IMR-90 (cell line): ENCODE measurements around the gene CHMP4A. TPM values are rescaled to one million over a fixed set of nuclear protein-coding genes. Genes with fewer than 3 reads are reported as not detected.

ENCODE experiments used
- ATAC-seq: fragments of 200-7000 bp; cut with Tn5 transposase; 2 replicates; pipeline ENCODE4 v1.9.1; 2020; ENCODE audit warnings: low read depth, mild to moderate bottlenecking, moderate library complexity
- BruUV-seq: library from RNA; stranded (reverse); fragments of 400-500 nt; replicated peaks from 2 replicates; lab custom pipeline; 2021; lab: Mats Ljungman, UMichigan
- CTCF ChIA-PET: fragments of 300-600 bp; formaldehyde crosslinking; extraction: SDS; loops from one replicate; lab custom pipeline; 2021; ENCODE audit warnings: antibody characterized with exemption; lab: Yijun Ruan, JAX
- POLR2A ChIA-PET: fragments of 300-600 bp; sonication (Branson Sonifier 250); formaldehyde crosslinking; loops from one replicate; lab custom pipeline; 2022; ENCODE audit warnings: antibody characterized with exemption; ENCODE audit not compliant: unreplicated experiment; lab: Charles Lee
- DNase-seq: peaks from one replicate; pipeline ENCODE4 v3.0.0; 2013
- H2AFZ ChIP-seq: replicated peaks from 2 replicates; pipeline ENCODE3; 2013; ENCODE audit warnings: low read length, mild to moderate bottlenecking; ENCODE audit not compliant: poor library complexity
- H2AK5ac ChIP-seq: 2 replicates; pipeline ENCODE4 v1.6.1; 2013; ENCODE audit warnings: low read depth, low read length, inconsistent platforms
- H2AK9ac ChIP-seq: replicated peaks from 2 replicates; pipeline ENCODE3; 2013; ENCODE audit warnings: mild to moderate bottlenecking, low read depth, low read length, moderate library complexity; ENCODE audit not compliant: poor library complexity
- H2BK120ac ChIP-seq: 2 replicates; pipeline ENCODE4 v1.6.1; 2013; ENCODE audit warnings: low read depth, low read length, inconsistent platforms
- H2BK15ac ChIP-seq: 3 replicates; pipeline ENCODE4 v1.6.1; 2013; ENCODE audit warnings: low read depth, low read length, inconsistent platforms
- H2BK20ac ChIP-seq: 2 replicates; pipeline ENCODE4 v1.6.1; 2013; ENCODE audit warnings: low read depth, mild to moderate bottlenecking, inconsistent platforms, low read length, moderate library complexity
- H2BK5ac ChIP-seq: 2 replicates; pipeline ENCODE4 v1.6.1; 2013; ENCODE audit warnings: mild to moderate bottlenecking, low read depth, low read length, inconsistent platforms; ENCODE audit not compliant: poor library complexity, severe bottlenecking
- H3K14ac ChIP-seq: replicated peaks from 2 replicates; pipeline ENCODE4 v1.6.1; 2013; ENCODE audit warnings: low read depth, low read length, inconsistent platforms
- H3K18ac ChIP-seq: 2 replicates; pipeline ENCODE4 v1.6.1; 2013; ENCODE audit warnings: low read depth, low read length, control low read depth
- H3K23ac ChIP-seq: 2 replicates; pipeline ENCODE4 v1.6.1; 2013; ENCODE audit warnings: low read depth, low read length, inconsistent platforms
- H3K27ac ChIP-seq: 2 replicates; pipeline ENCODE4 v1.5.1; 2013; ENCODE audit warnings: mild to moderate bottlenecking, control low read depth, low read length; ENCODE audit not compliant: insufficient read depth
- H3K27me3 ChIP-seq: 2 replicates; pipeline ENCODE4 v1.6.1; 2013; ENCODE audit warnings: low read length; ENCODE audit not compliant: control insufficient read depth, insufficient read depth
- H3K36me3 ChIP-seq: 2 replicates; pipeline ENCODE4 v1.6.1; 2013; ENCODE audit warnings: low read length, mixed read lengths; ENCODE audit not compliant: control insufficient read depth, insufficient read depth
- H3K4ac ChIP-seq: 2 replicates; pipeline ENCODE4 v1.6.1; 2013; ENCODE audit warnings: low read depth, low read length, inconsistent platforms
- H3K4me1 ChIP-seq: 2 replicates; pipeline ENCODE4 v1.6.1; 2013; ENCODE audit warnings: low read length, mixed read lengths; ENCODE audit not compliant: control insufficient read depth, insufficient read depth
- H3K4me2 ChIP-seq: 2 replicates; pipeline ENCODE4 v1.6.1; 2013; ENCODE audit warnings: low read depth, mild to moderate bottlenecking, control low read depth, low read length, moderate library complexity
- H3K4me3 ChIP-seq: 2 replicates; pipeline ENCODE4 v1.5.1; 2013; ENCODE audit warnings: low read depth, mild to moderate bottlenecking, control low read depth, low read length, moderate library complexity; ENCODE audit not compliant: insufficient read depth
- H3K56ac ChIP-seq: 2 replicates; pipeline ENCODE4 v1.6.1; 2013; ENCODE audit warnings: low read length, inconsistent platforms; ENCODE audit not compliant: insufficient read depth; ENCODE audit errors: extremely low read depth
- H3K79me1 ChIP-seq, 2 experiments: 2 replicates each; pipeline ENCODE4 v1.6.1; 2013; ENCODE audit warnings: low read length in 2 of 2, inconsistent platforms in 1 of 2, low read depth in 1 of 2
- H3K9ac ChIP-seq: 2 replicates; pipeline ENCODE4 v1.6.1; 2013; ENCODE audit warnings: low read depth, low read length, control low read depth
- H3K9me1 ChIP-seq: 2 replicates; pipeline ENCODE4 v1.6.1; 2013; ENCODE audit warnings: low read length, inconsistent platforms; ENCODE audit not compliant: insufficient read depth
- H3K9me3 ChIP-seq: 2 replicates; pipeline ENCODE4 v1.6.1; 2013; ENCODE audit warnings: low read length; ENCODE audit not compliant: control insufficient read depth, insufficient read depth
- H4K20me1 ChIP-seq: 2 replicates; pipeline ENCODE4 v1.6.1; 2013; ENCODE audit warnings: low read length, inconsistent platforms; ENCODE audit not compliant: insufficient read depth
- H4K5ac ChIP-seq: 2 replicates; pipeline ENCODE4 v1.6.1; 2013; ENCODE audit warnings: mild to moderate bottlenecking, low read depth, low read length, control low read depth
- H4K8ac ChIP-seq, 2 experiments: 2 replicates each; pipeline ENCODE4 v1.6.1; 2013; ENCODE audit warnings: low read depth in 2 of 2, low read length in 2 of 2, control low read depth in 1 of 2, inconsistent platforms in 1 of 2
- H4K91ac ChIP-seq: 2 replicates; pipeline ENCODE4 v1.6.1; 2013; ENCODE audit warnings: low read depth, low read length, inconsistent platforms; ENCODE audit not compliant: insufficient read depth
- BHLHE40 ChIP-seq: fragments of 150-350 bp; IDR thresholded peaks from 2 replicates; pipeline ENCODE4 v1.6.1; 2016; ENCODE audit warnings: mild to moderate bottlenecking, low read depth, low read length
- CEBPB ChIP-seq: IDR thresholded peaks from 2 replicates; pipeline ENCODE4 v1.6.1; 2012; ENCODE audit warnings: low read depth, low read length, improper control_type of control experiment
- CHD1 ChIP-seq: IDR thresholded peaks from 2 replicates; pipeline ENCODE4 v1.6.1; 2012; ENCODE audit warnings: low read depth, low read length, improper control_type of control experiment
- MAFK ChIP-seq: IDR thresholded peaks from 2 replicates; pipeline ENCODE4 v1.6.1; 2012; ENCODE audit warnings: low read depth, low read length, improper control_type of control experiment
- MAZ ChIP-seq: IDR thresholded peaks from 2 replicates; pipeline ENCODE4 v1.6.1; 2012; ENCODE audit warnings: low read depth, mild to moderate bottlenecking, low read length, improper control_type of control experiment, moderate library complexity, borderline replicate concordance
- MXI1 ChIP-seq: IDR thresholded peaks from 2 replicates; pipeline ENCODE4 v1.6.1; 2012; ENCODE audit warnings: low read depth, mild to moderate bottlenecking, low read length, moderate library complexity, borderline replicate concordance
- NFE2L2 ChIP-seq: fragments of 150-350 bp; IDR thresholded peaks from 2 replicates; pipeline ENCODE4 v1.6.1; 2016; ENCODE audit warnings: low read depth, mild to moderate bottlenecking, low read length
- POLR2A ChIP-seq: IDR thresholded peaks from 2 replicates; pipeline ENCODE4 v1.6.1; 2012; ENCODE audit warnings: mild to moderate bottlenecking, low read depth, low read length
- RAD21 ChIP-seq: IDR thresholded peaks from 2 replicates; pipeline ENCODE4 v1.6.1; 2012; ENCODE audit warnings: low read length, improper control_type of control experiment
- RCOR1 ChIP-seq: IDR thresholded peaks from 2 replicates; pipeline ENCODE4 v1.6.1; 2012; ENCODE audit warnings: mild to moderate bottlenecking, low read length, improper control_type of control experiment; ENCODE audit not compliant: insufficient replicate concordance
- RFX5 ChIP-seq: IDR thresholded peaks from 2 replicates; pipeline ENCODE4 v1.8.0; 2012; ENCODE audit warnings: low read depth, mild to moderate bottlenecking, low read length, moderate library complexity
- SMC3 ChIP-seq: fragments of 150-350 bp; IDR thresholded peaks from 2 replicates; pipeline ENCODE4 v1.6.1; 2016; ENCODE audit warnings: low read depth, mild to moderate bottlenecking, antibody characterized with exemption, low read length, moderate library complexity
- WGBS, 2 experiments: methylation state at CpG; one replicate each; pipeline versions ENCODE4 v1.1.5 to v1.1.7; 2013; ENCODE audit warnings: missing lambda C conversion rate in 2 of 2; ENCODE audit not compliant: insufficient read length in 1 of 2; ENCODE audit errors: extremely low coverage in 2 of 2; 5-methylcytosine and 5-hydroxymethylcytosine counted together
- dilution Hi-C: fragments of 300-500 bp; cut with HindIII; formaldehyde crosslinking; loops from one replicate; pipeline ENCODE4 v1.14.3; 2018; ENCODE audit warnings: low sequenced_read_pairs; ENCODE audit not compliant: unreplicated experiment
- in situ Hi-C: fragments of 300-500 bp; cut with MboI; formaldehyde crosslinking; loops from 3 replicates; pipeline ENCODE4 v1.14.3; 2019; ENCODE audit warnings: low sequenced_read_pairs, inconsistent platforms, mixed read lengths
- intact Hi-C: fragments of 100-400 bp; cut with micrococcal nuclease; formaldehyde crosslinking; loops from 2 replicates; pipeline ENCODE4 v1.10.0; 2022
- polyA plus RNA-seq, 3 experiments: library from polyadenylated mRNA; depleted of rRNA; stranded (reverse); fragments of >200 nt; gene quantifications; 2 replicates each; pipeline ENCODE4 v1.2.3, GENCODE V29; 2012; ENCODE audit warnings: low replicate concordance in 1 of 3
- total RNA-seq: library from RNA; depleted of rRNA; stranded (reverse); fragments of >200 nt; gene quantifications from 2 replicates; pipeline ENCODE4 v1.2.3, GENCODE V29; 2012
- TF ChIP-seq, protein P1 (sequence below): conservative IDR thresholded peaks from 2 replicates; pipeline ENCODE4 v1.5.1; 2012; ENCODE audit warnings: mild to moderate bottlenecking, low read depth, low read length, improper control_type of control experiment
- TF ChIP-seq, protein P2 (sequence below): fragments of 150-350 bp; IDR thresholded peaks from 2 replicates; pipeline ENCODE4 v1.6.1; 2016; ENCODE audit warnings: low read depth, mild to moderate bottlenecking, low read length, moderate library complexity, borderline replicate concordance

Gene CHMP4A
- total and polyA plus RNA-seq, 2 of the 4 experiments (the other 2 are of a cell fraction), result 22.0 to 63.8 TPM

DNA sequence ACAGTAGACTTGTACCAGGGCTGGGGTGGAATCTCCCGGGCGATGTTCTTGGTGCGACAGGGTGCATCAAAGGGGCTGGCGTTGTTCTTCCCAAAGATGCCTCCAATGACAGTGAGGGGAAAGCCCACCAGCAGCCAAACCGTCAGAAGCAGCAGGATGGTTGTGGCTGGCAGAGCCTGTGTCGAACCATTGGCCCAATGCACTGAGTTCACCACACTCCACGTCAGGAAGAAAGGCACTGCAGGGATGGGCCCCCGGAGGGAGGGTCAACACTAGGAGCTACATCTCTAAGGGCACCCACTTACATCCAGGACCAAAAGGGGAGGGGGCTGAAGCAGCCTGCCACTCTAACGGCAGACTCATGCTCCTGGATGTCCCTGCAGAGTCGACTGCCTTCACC is 22.9 kb downstream of the CHMP4A start:
- H4K5ac ChIP-seq, result no peak overlapping the region
- DNase-seq, result no peak
- no peak overlapping the region for H4K91ac ChIP-seq
- no peak for ATAC-seq
- POLR2A ChIA-PET, result no interaction called here
- no peak overlapping the region for H3K18ac ChIP-seq
- in situ Hi-C loops, result no loop called here
- no peak overlapping the region for H3K9ac ChIP-seq
- H3K4me2 ChIP-seq, result no peak overlapping the region
- TF ChIP-seq BHLHE40, result no peak
- no peak for TF ChIP-seq RAD21
- no peak for TF ChIP-seq MAFK
- TF ChIP-seq POLR2A, result no peak
- TF ChIP-seq NFE2L2, result no peak
- no peak for TF ChIP-seq CEBPB
- TF ChIP-seq SMC3, result no peak
- TF ChIP-seq CHD1, result no peak
- TF ChIP-seq MAZ, result no peak
- no peak for TF ChIP-seq RCOR1
- TF ChIP-seq, protein P1, sequence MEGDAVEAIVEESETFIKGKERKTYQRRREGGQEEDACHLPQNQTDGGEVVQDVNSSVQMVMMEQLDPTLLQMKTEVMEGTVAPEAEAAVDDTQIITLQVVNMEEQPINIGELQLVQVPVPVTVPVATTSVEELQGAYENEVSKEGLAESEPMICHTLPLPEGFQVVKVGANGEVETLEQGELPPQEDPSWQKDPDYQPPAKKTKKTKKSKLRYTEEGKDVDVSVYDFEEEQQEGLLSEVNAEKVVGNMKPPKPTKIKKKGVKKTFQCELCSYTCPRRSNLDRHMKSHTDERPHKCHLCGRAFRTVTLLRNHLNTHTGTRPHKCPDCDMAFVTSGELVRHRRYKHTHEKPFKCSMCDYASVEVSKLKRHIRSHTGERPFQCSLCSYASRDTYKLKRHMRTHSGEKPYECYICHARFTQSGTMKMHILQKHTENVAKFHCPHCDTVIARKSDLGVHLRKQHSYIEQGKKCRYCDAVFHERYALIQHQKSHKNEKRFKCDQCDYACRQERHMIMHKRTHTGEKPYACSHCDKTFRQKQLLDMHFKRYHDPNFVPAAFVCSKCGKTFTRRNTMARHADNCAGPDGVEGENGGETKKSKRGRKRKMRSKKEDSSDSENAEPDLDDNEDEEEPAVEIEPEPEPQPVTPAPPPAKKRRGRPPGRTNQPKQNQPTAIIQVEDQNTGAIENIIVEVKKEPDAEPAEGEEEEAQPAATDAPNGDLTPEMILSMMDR, result no peak
- no peak for TF ChIP-seq RFX5
- no peak for TF ChIP-seq MXI1
- TF ChIP-seq, protein P2, sequence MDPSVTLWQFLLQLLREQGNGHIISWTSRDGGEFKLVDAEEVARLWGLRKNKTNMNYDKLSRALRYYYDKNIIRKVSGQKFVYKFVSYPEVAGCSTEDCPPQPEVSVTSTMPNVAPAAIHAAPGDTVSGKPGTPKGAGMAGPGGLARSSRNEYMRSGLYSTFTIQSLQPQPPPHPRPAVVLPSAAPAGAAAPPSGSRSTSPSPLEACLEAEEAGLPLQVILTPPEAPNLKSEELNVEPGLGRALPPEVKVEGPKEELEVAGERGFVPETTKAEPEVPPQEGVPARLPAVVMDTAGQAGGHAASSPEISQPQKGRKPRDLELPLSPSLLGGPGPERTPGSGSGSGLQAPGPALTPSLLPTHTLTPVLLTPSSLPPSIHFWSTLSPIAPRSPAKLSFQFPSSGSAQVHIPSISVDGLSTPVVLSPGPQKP, result no peak
- no peak overlapping the region for H3K4me3 ChIP-seq
- peaks cover 34 to 75% of the 10 kb centered on the region in 2 experiments for H3K79me1 ChIP-seq
- H2AK5ac ChIP-seq, result no peak overlapping the region
- H4K8ac ChIP-seq, result no peak overlapping the region
- H2AK9ac ChIP-seq, result peak overlapping the region; percentile 35
- H2BK120ac ChIP-seq, result no peak overlapping the region
- H3K27ac ChIP-seq, result no peak overlapping the region
- no peak overlapping the region for H2AFZ ChIP-seq
- H2BK5ac ChIP-seq, result no peak overlapping the region
- no peak overlapping the region for H2BK15ac ChIP-seq
- H3K4ac ChIP-seq, result no peak overlapping the region
- intact Hi-C loops, result no loop called here
- no peak overlapping the region for H3K56ac ChIP-seq
- no peaks in the 10 kb centered on the region for H4K20me1 ChIP-seq
- CTCF ChIA-PET, result no interaction called here
- H3K23ac ChIP-seq, result no peak overlapping the region
- BruUV-seq, result no TSS peak
- H3K9me1 ChIP-seq, result peaks cover 23% of the 10 kb centered on the region
- no peak overlapping the region for H3K14ac ChIP-seq
- H3K4me1 ChIP-seq, result peaks cover 9% of the 10 kb centered on the region
- dilution Hi-C loops, result no loop called here
- no peaks in the 10 kb centered on the region for H3K27me3 ChIP-seq
- H2BK20ac ChIP-seq, result no peak overlapping the region
- 94% methylated on average over 3 of the region's 10 CpGs; no CpG with 5 or more reads in 1 of the 2 experiments for WGBS, 2 experiments
- H3K9me3 ChIP-seq, result no peaks in the 10 kb centered on the region
- peaks cover 36% of the 10 kb centered on the region for H3K36me3 ChIP-seq
